ENCODE data around the gene EYS.
"Not testable (repeated sequence)": the region's sequence is repeated elsewhere in the genome, so short reads cannot be mapped to it uniquely, and the experiment has no call there.

Gene EYS

DNA sequence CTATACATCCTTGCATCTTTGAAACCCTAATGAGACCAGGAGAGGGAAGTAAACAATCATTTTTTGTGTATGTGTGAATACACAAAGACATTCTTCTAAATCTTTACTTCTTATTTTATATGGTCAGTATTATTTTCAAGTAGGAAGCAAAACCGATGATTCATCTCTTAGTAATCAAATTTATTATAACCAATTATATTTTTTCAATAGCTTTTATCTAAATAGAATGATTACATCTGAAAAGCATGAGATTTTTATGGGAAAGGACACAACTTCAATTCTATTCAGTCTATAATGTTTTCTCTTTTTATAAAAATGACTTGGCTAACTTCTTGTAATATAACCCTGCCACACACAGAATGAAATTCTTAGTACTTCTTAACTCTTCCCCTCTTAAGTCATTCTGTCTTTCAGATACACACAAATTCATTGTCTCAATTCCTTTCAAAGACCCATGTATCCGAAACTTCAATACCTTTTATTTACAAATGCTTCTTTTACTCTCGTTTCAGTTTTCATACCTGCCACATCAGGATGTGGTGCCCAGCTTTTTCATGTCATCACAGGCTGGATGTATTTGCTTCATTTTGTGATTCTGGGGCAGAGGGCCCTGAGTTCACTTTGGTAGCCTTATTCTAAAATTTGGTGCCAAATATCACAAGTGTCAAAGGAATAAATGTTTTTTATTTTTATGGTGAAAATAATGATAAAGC is 1844.4 kb downstream of the EYS start:
- no peak for DNase-seq

- no peak for DNase-seq
Measured at GRCh38 chr6:63859528-63859927, 1847.5 kb downstream of the EYS start.

DNA sequence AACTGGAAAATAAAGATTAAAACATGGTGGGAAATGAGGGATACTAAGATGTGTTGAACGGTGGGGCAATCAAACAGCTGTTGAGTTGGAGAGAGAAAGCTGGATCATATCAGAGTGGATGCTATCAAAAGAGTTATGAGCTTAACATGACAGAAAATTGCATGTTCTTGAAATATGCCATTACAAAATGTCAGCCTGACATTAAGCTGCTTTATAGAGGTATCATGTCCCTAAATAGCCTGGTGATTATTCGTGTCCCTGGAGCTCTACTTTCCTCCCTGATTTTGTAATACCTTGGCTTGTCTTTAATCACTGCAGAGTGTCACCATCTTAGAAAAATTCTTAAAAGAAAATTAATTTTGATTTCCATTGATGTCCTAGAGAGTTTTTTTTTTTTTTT is 1848.3 kb downstream of the EYS start:
- no peak for DNase-seq

DNA sequence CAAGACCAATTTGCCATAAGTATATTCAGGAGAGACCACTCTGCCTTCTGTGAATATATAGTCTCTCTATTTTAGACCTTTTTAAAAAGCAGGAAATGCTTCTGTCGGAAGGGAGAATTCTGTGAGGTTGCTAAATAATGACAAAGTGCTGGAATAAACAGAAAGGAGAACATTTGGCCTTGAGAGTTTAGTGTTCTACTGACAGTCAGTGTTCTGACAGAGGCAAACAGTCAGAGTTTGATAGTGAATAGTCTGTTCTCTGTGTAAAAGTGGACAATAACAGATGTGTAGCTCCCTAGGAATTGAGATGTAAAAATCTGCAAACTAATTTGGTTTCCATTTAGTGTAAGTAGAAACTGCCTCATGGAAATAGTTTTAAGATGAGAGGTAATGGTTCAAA is 1850.8 kb downstream of the EYS start:
- peak in 1 of 2 donors; percentile 13 for DNase-seq

GRCh38 chr6:63844287-63844686 is 1862.7 kb downstream of the EYS start:
- DNase-seq: no peak

DNA sequence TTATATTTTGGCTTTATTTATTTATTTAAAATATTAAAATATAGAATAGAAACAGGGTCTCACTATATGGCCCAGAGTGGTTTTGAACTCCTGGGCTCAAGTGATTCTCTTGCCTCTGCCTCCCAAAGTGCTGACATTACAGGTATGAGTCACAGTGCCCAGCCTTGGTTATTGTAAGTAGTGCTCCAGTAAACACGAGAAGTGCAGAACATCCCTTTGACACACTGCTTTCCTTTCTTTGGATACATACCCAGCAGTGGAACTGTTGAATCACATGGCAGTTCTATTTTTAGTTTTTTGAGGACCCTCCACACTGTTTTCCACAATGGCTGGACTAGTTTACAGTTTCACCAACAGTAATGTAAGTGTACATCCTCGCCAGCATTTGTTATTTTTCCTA is 1867.5 kb downstream of the EYS start:
- DNase-seq: no peak

- DNase-seq: not testable (repeated sequence)
Measured at GRCh38 chr6:63828678-63829077, 1878.3 kb downstream of the EYS start.

DNA sequence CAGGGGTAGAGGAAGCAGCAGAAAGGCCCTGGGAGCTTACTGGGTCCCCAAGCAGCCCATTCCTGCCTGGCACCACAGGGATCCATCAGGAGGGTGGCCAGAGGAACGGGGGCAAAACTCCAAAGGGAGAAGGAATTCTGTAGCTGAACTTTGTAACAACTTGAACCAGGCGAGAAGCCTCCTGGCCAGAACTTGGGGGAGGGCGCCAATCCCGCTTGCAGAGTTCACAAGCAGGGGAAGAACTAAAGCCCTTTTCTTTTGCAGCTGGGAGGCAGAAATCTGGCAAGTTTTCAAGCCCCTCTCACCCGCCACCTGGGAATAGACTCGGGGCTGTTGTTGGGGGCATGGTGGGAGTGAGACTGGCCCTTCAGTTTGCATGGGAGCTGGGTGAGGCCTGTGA is 1882.3 kb downstream of the EYS start:
- DNase-seq: no peak

DNA sequence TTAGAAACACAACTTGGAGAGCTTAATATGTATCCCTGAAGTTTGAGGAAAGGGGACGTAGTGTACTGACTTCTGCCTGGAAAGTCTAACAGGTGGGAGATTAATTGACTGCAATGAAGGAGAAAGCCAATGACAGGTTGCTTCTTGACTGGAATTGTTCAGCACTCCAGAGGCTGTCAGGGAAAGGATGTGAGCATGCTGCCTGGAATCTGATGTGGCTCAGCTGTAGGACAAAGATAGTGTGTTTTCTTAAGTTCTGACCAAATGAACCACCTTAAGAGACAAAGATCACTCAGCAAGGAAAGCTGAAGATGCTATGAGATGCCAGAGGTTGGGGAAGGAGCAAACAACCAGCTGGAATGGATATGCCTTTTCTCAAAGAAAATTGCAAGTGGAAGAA is 1885.6 kb downstream of the EYS start:
- DNase-seq: no peak

DNA sequence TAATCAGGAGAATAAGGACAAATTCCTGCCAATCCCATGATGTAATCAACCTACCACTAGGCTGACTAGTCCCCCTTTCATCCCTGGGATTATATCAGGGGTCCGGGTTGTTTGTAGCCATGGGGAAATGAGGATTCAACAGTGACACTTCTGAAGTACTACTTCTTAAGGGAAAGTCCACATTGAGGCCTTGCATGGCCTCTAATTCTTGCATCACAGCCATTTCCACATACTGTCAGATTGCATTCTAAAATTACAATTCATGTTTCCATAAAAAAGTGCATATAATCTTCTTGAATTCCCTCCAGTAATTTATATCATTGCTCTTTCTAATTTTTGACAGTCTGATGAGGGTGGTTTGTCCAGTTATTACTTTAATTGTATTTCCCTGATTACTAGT is 1887.2 kb downstream of the EYS start:
- DNase-seq: no peak

DNA sequence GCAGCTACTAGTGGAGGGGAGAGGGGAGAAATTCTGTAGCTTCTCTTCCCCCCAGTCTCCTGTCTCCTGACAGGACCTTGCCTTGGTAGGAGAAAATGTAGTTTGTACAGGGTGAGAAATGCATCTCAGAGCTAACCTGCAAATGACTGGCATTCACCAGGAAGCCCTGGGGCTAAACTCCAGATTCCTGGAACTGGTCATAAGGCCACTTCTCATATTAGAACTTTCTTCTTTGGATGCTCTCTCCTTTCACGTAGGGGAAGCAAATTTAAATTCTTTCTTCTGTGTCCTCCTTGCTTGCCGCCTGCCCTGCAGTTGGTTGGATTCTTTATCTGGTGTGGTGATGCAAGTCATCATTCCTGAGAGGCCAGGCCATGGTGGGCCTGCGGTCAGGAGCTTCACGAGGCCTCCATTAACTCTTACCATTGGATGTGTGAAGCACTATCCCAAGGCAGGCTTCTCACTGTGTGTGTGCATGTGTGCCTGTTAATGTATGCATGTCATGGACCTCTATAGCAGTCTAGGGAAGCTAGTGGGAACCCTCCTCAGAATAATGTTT is 1889.5 kb downstream of the EYS start:
- DNase-seq: no peak

- DNase-seq: peak in 1 of 2 donors; percentile 28
Measured at GRCh38 chr6:63816982-63817436, 1890.0 kb downstream of the EYS start.

DNA sequence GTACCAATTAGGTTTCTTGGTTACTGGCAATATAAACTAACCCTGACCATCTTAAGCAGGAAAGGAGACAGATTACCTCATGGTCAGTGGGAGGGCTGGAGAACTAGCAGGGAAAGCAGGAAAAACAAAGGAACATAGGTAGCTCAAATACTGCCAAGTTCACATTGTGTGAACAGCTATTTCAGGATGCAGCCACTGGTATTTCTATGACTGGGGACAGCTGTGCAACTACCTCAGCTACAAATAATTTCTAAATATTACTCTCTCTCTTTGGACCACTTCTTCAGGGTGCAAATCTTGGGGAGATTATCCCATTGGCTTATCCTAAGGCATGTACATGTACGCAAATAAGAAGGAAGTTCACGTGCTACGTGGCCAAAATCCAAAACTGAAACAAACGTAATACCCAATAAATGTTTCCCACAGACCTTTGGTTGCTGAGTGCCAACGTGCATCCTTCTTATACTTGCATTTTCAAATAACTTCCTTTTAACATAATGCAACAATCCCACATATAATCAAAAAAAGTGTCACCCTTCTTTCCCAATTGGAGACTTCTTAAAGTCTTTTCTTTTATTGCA is 1890.5 kb downstream of the EYS start:
- no peak for DNase-seq

DNA sequence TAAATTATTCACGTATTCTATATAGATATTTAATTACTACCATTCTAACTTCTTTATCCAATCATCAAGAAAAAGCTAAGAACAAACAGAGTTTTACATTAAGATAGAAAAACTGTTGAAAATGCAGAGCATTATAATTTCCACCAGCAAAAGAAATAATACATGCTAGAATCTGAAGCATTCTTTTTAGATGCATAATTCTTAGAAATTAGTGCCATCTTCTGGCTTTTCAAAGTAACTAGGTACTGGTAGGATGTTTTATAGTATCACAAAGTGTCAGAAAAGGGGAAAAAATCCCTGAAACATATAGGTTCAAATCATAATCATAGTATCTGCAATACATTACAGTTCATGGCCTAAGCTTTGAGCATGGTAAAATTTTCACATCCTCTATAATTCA is 1892.6 kb downstream of the EYS start:
- DNase-seq: no peak

DNA sequence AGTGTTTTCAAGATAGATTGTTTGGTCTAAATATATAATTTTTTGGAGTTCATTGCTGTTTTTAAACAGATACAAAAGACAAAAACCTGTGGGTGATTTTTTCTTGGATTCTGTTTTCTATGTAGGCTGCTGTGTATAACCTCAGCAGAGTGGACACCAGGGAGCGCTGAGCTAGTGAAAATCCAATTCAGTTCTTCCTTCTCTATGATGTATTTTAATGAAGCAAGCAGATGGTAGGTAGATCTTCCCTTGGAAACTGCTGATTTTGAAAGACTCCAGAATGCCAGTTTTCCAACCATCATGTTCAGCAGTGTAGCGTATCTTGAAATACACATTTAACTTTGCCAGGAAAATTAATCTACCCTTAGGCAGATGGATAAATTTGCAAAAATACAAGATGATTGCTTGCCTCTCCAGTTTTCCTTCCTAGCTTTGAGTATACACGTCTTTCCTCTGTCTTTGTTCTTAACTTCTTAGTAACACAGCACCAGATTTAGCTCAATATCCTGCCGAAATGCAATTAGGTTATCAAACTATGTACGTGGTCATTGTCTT is 1893.4 kb downstream of the EYS start:
- DNase-seq: peak in 1 of 2 donors; percentile 14

GRCh38 chr6:63808576-63808975 is 1898.5 kb downstream of the EYS start:
- no peak for DNase-seq

- DNase-seq: no peak
Measured at GRCh38 chr6:63807056-63807455, 1900.0 kb downstream of the EYS start.

DNA sequence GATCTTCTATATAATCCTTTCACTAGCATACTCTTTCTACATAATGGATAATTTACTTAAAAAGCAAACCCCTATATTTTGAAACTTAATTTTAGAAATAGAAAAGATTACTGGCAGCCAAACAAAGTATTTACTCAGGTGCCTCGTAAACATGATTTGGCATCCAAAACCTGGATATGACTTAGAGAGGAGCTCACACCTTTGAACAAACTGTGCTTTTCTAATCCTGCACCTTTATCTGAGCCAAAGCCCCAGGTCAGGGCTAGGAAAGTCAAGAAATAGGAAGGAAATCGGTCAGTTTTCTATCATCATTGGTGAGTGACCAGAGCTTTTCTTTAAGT is 1900.5 kb downstream of the EYS start:
- no peak for DNase-seq

DNA sequence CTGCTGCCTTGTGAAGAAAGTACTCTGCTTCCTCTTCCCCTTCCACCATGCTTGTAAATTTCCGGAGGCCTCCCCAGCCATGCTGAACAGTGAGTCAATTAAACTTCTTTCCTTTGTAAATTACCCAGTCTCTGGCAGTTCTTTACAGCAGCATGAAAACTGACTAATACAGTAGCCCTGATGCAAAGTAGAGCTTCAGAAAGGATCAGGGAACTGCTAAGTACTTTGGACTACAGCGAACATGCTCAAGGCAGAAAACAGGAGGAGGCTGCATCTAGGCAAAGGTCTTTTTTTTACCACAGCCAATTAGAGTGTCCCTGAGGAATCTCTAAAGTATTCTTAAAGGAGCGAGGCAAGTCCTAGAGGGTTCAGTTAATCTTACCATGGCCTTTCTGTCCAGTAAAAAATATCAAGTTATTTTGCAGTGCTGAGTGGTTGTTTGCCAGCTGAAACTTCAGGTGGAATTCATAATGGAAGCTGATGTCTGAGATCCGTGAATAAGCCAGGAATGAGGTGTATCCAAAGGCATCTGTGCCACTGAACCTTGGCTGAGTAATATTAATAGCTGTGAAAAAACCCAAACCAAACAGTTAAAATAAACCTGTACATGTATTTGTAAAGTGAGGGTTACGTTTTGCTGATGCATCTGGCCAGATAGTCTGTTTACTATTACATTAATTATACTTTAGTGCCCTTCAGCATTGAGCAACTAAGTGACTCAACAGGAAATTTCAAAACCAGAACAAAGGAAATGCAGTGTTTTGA is 1901.0 kb downstream of the EYS start:
- no peak for DNase-seq

GRCh38 chr6:63805345-63805744 is 1901.7 kb downstream of the EYS start:
- no peak for DNase-seq

DNA sequence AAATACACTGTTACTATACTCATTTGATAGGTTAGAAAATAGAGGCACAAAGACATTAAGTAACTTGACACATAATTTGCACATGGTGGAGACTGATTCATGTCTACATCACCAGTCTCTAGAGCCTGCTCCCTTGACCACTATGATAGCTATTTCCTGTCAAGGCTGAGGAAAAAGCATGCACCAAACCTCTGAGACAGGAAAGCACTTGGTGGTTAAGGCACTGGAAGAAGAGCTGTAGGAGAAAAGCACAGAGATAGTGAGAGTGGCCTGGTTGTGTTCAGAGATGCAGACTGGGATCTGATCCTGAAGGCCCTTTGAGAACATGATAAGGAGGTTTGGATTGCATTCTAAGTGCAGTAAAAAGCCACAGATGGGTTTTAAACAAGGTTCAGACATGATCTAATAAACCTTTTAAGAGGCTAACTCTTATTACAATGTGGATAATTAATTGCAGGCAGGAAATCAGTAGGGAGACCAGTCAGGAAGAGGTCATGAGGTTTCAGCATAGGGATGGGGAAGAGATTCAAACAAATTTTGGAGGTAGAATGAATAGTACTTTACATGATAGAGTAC is 1902.6 kb downstream of the EYS start:
- DNase-seq: no peak

- peak; percentile 1 to 71 for DNase-seq
Measured at GRCh38 chr6:63803371-63803770, 1903.7 kb downstream of the EYS start.

- DNase-seq: peak in 1 of 2 donors; percentile 57
Measured at GRCh38 chr6:63802606-63803206, 1904.3 kb downstream of the EYS start.

Measured in hippocampal formation (tissue), 2 donors.